HepG2 (cell line): ENCODE data around the gene CASKIN1. TPM values are rescaled to one million over a fixed set of nuclear protein-coding genes. Genes with fewer than 3 reads are reported as not detected.
A peak's percentile ranks its signal among the peaks of the same experiment; 100 is the strongest.

Experiments used
- ARID2 ChIP-seq: sonication (generic); formaldehyde crosslinking; IDR thresholded peaks from 2 replicates; pipeline ENCODE4 v1.8.1; 2022; ENCODE audit warnings: mild to moderate bottlenecking, missing genetic modification reagents, borderline replicate concordance
- ATF7-NPFF ChIP-seq: sonication (generic); formaldehyde crosslinking; IDR thresholded peaks from 2 replicates; pipeline ENCODE4 v1.8.1; 2023; ENCODE audit warnings: mild to moderate bottlenecking, low read depth, missing genetic modification reagents, moderate library complexity
- CHCHD3 ChIP-seq: sonication (generic); formaldehyde crosslinking; IDR thresholded peaks from 2 replicates; pipeline ENCODE4 v1.8.0; 2022; ENCODE audit warnings: mild to moderate bottlenecking, missing genetic modification reagents, moderate library complexity
- HNF4A ChIP-seq: sonication (generic); formaldehyde crosslinking; IDR thresholded peaks from 2 replicates; pipeline ENCODE4 v1.4.0; 2020; ENCODE audit warnings: missing genetic modification reagents
- HNRNPL ChIP-seq: fragments of 200-400 bp; formaldehyde crosslinking; IDR thresholded peaks from 2 replicates; pipeline ENCODE4 v1.6.1; 2017; ENCODE audit warnings: mild to moderate bottlenecking, low read depth, low read length
- KAT7 ChIP-seq: IDR thresholded peaks from 2 replicates; pipeline ENCODE4 v1.6.1; 2018; ENCODE audit warnings: borderline replicate concordance, missing compliant biosample characterization
- KDM6A ChIP-seq: IDR thresholded peaks from 2 replicates; pipeline ENCODE4 v1.6.1; 2016; ENCODE audit warnings: low read depth
- MBNL3 ChIP-seq: fragments of 250-450 bp; sonication (Bioruptor Pico); conservative IDR thresholded peaks from 2 replicates; pipeline ENCODE4 v1.8.0; 2022; ENCODE audit warnings: mild to moderate bottlenecking, inconsistent platforms
- PCBP1 ChIP-seq: fragments of 200-400 bp; formaldehyde crosslinking; IDR thresholded peaks from 2 replicates; pipeline ENCODE4 v1.6.1; 2017; ENCODE audit warnings: mild to moderate bottlenecking, low read depth, low read length, borderline replicate concordance
- POLR2AphosphoS2 ChIP-seq: IDR thresholded peaks from 2 replicates; pipeline ENCODE4 v1.6.1; 2011; ENCODE audit warnings: low read depth, low read length, improper control_type of control experiment
- SP4 ChIP-seq: sonication (generic); formaldehyde crosslinking; IDR thresholded peaks from 2 replicates; pipeline ENCODE4 v1.8.1; 2023; ENCODE audit warnings: mild to moderate bottlenecking, missing genetic modification reagents
- ZBTB1 ChIP-seq: sonication (generic); formaldehyde crosslinking; IDR thresholded peaks from 2 replicates; pipeline ENCODE4 v1.4.0; 2020; ENCODE audit warnings: missing genetic modification reagents, borderline replicate concordance
- ZEB1 ChIP-seq: IDR thresholded peaks from 2 replicates; pipeline ENCODE4 v1.6.1; 2012; ENCODE audit warnings: mild to moderate bottlenecking, low read depth, inconsistent platforms; ENCODE audit not compliant: insufficient replicate concordance
- ZNF260 ChIP-seq: sonication (generic); formaldehyde crosslinking; IDR thresholded peaks from 2 replicates; pipeline ENCODE4 v1.4.0; 2020; ENCODE audit warnings: missing genetic modification reagents, low read depth, mild to moderate bottlenecking, borderline replicate concordance
- ZNF441 ChIP-seq: sonication (generic); formaldehyde crosslinking; IDR thresholded peaks from 2 replicates; pipeline ENCODE4 v1.7.0; 2021; ENCODE audit warnings: missing genetic modification reagents, borderline replicate concordance
- ZNF605 ChIP-seq: sonication (generic); formaldehyde crosslinking; IDR thresholded peaks from 2 replicates; pipeline ENCODE4 v1.8.0; 2022; ENCODE audit warnings: mild to moderate bottlenecking, missing genetic modification reagents
- ZNF672 ChIP-seq: sonication (generic); formaldehyde crosslinking; IDR thresholded peaks from 2 replicates; pipeline ENCODE4 v1.8.1; 2022; ENCODE audit warnings: missing genetic modification reagents
- ZNF746 ChIP-seq: sonication (generic); formaldehyde crosslinking; IDR thresholded peaks from 2 replicates; pipeline ENCODE4 v1.8.0; 2022; ENCODE audit warnings: mild to moderate bottlenecking, missing genetic modification reagents
- polyA plus RNA-seq, 8 experiments: library from polyadenylated mRNA; depleted of rRNA in 3 of 8; stranded (reverse) in 7 of 8; unstranded in 1 of 8; fragments of >200 nt; fragmentation: Illumina TruSeq in 4 of 8; extraction: Trizol in 4 of 8; gene quantifications; 2 replicates each; pipeline versions ENCODE4 v1.2.1 to v1.2.3, GENCODE V29; 2011 to 2016; ENCODE audit warnings: low read depth in 4 of 8, missing spikeins in 1 of 8, mixed read lengths in 1 of 8; ENCODE audit not compliant: insufficient read depth in 1 of 8
- total RNA-seq, 5 experiments: library from RNA; depleted of rRNA; stranded (reverse); fragments of >200 nt; fragmentation: Illumina TruSeq; extraction: Trizol; gene quantifications; 2 replicates each; pipeline ENCODE4 v1.2.3, GENCODE V29; 2016; ENCODE audit warnings: low read depth in 1 of 5
- TF ChIP-seq, protein P1 (sequence below): IDR thresholded peaks from 2 replicates; pipeline ENCODE4 v1.6.1; 2016; ENCODE audit warnings: mild to moderate bottlenecking, missing biosample characterization, missing genetic modification reagents
- TF ChIP-seq, protein P2 (sequence below): sonication (generic); formaldehyde crosslinking; IDR thresholded peaks from 2 replicates; pipeline ENCODE4 v1.5.1; 2020; ENCODE audit warnings: missing genetic modification reagents, mild to moderate bottlenecking, borderline replicate concordance
- TF ChIP-seq, protein P3 (sequence below): sonication (generic); formaldehyde crosslinking; conservative IDR thresholded peaks from 2 replicates; pipeline ENCODE4 v1.8.0; 2022; ENCODE audit warnings: mild to moderate bottlenecking, moderate library complexity, missing genetic modification reagents
- TF ChIP-seq, protein P4 (sequence below): sonication (generic); formaldehyde crosslinking; IDR thresholded peaks from 2 replicates; pipeline ENCODE4 v1.8.0; 2022; ENCODE audit warnings: missing genetic modification reagents, low read depth, mild to moderate bottlenecking, borderline replicate concordance
- TF ChIP-seq, protein P5 (sequence below): sonication (generic); formaldehyde crosslinking; IDR thresholded peaks from 2 replicates; pipeline ENCODE4 v1.5.1; 2020; ENCODE audit warnings: mild to moderate bottlenecking, missing genetic modification reagents, moderate library complexity

CASKIN1 gene
- total and polyA plus RNA-seq, 2 of the 13 experiments (the other 11 are each of a cell fraction or from before 2014, with no cell fraction given) = 1.2 to 2.2 TPM

DNA sequence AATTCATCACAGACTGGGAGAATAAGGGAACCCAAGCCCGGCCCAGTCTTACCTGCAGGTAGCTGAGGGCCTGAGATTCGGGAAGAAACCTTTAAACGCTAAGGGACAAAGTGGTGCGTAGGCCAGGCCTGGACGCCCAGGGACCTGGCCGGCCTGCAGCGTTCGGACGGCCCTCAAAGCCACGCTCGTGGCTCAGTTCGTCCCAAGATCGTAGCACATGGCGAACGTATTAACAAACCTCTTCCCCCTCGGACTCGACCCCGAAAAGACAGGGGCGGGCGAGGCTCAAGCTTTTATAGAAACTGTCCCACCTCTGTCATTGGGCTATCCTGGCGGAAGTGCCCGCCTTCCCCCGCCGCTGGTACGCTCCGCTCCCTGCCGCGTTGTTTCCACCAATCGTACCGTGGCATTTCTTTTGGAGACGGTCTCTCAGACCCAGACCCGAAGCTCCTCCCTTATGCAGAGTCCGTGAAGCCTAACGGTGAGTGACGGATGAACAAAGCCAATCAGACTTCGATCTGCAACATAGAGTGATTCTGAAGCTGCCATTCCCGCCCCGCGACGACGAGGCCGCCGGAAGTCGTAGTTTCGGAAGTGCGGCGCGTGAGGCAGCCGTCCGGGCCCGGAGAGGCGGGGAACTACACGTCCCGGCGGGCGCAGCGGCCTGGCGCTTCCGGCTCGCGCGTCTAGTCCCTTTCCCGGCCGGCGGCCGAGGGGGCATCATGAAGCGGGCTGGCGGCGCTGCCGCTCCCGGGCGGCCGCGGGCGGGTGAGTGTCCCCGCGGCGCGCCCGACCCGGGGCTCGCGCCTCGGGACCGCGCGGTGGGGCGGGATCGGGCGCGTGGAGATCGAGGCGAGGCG, 41.1 kb downstream of the CASKIN1 start, which contains the start of gene TRAF7 (continued):
- TF ChIP-seq ZNF260 (CRISPR knock-in tag) (no peak), ZNF746 (CRISPR knock-in tag) (peak; percentile 57; the same call in 1 of the 2 replicates), HNF4A (no peak; the same call in 1 of the 2 replicates), ZNF672 (CRISPR knock-in tag) (no peak), CHCHD3 (CRISPR knock-in tag) (peak; percentile 84; the same call in 1 of the 2 replicates), MBNL3 (peak; percentile 89; the same call in 1 of the 2 replicates), ARID2 (CRISPR knock-in tag) (no peak), POLR2AphosphoS2 (peak; percentile 98), ZBTB1 (CRISPR knock-in tag) (no peak), SP4 (CRISPR knock-in tag) (peak; percentile 81; the same call in 1 of the 2 replicates), ZNF441 (peak; percentile 73; the same call in 1 of the 2 replicates), ZEB1 (no peak), PCBP1 (peak; percentile 72; the same call in 1 of the 2 replicates), KAT7 (CRISPR knock-in tag) (peak; percentile 55; the same call in 1 of the 2 replicates), ATF7-NPFF (CRISPR knock-in tag) (peak; percentile 67; the same call in 1 of the 2 replicates), KDM6A (no peak), ZNF605 (CRISPR knock-in tag) (peak; percentile 86; the same call in 1 of the 2 replicates), HNRNPL (peak; percentile 72; the same call in 1 of the 2 replicates)
- TF ChIP-seq, protein P1, sequence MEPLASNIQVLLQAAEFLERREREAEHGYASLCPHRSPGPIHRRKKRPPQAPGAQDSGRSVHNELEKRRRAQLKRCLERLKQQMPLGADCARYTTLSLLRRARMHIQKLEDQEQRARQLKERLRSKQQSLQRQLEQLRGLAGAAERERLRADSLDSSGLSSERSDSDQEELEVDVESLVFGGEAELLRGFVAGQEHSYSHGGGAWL (CRISPR knock-in tag) = peak; percentile 62; the same call in 1 of the 2 replicates
- TF ChIP-seq, protein P2, sequence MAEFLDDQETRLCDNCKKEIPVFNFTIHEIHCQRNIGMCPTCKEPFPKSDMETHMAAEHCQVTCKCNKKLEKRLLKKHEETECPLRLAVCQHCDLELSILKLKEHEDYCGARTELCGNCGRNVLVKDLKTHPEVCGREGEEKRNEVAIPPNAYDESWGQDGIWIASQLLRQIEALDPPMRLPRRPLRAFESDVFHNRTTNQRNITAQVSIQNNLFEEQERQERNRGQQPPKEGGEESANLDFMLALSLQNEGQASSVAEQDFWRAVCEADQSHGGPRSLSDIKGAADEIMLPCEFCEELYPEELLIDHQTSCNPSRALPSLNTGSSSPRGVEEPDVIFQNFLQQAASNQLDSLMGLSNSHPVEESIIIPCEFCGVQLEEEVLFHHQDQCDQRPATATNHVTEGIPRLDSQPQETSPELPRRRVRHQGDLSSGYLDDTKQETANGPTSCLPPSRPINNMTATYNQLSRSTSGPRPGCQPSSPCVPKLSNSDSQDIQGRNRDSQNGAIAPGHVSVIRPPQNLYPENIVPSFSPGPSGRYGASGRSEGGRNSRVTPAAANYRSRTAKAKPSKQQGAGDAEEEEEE (CRISPR knock-in tag) = no peak
- TF ChIP-seq, protein P3, sequence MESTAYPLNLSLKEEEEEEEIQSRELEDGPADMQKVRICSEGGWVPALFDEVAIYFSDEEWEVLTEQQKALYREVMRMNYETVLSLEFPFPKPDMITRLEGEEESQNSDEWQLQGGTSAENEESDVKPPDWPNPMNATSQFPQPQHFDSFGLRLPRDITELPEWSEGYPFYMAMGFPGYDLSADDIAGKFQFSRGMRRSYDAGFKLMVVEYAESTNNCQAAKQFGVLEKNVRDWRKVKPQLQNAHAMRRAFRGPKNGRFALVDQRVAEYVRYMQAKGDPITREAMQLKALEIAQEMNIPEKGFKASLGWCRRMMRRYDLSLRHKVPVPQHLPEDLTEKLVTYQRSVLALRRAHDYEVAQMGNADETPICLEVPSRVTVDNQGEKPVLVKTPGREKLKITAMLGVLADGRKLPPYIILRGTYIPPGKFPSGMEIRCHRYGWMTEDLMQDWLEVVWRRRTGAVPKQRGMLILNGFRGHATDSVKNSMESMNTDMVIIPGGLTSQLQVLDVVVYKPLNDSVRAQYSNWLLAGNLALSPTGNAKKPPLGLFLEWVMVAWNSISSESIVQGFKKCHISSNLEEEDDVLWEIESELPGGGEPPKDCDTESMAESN (CRISPR knock-in tag) = peak; percentile 87
- TF ChIP-seq, protein P4, sequence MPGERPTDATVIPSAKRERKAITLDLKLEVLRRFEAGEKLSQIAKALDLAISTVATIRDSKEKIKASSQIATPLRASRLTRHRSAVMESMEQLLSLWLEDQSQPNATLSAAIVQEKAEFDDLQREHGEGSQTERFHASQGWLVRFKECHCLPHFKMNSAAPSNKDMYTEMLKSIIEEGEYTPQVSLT = no peak
- TF ChIP-seq, protein P5, sequence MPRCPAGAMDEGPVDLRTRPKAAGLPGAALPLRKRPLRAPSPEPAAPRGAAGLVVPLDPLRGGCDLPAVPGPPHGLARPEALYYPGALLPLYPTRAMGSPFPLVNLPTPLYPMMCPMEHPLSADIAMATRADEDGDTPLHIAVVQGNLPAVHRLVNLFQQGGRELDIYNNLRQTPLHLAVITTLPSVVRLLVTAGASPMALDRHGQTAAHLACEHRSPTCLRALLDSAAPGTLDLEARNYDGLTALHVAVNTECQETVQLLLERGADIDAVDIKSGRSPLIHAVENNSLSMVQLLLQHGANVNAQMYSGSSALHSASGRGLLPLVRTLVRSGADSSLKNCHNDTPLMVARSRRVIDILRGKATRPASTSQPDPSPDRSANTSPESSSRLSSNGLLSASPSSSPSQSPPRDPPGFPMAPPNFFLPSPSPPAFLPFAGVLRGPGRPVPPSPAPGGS (CRISPR knock-in tag) = peak; percentile 65; the same call in 1 of the 2 replicates
